Stimulated activated CD8-positive, alpha-beta memory T cell treated with anti-CD3 and anti-CD28 coated beads, Interleukin-2, amount 100 ng/mL, for 1 hour (primary cell): ENCODE results near the gene CDC42EP4.

Experiments
- DNase-seq, 2 donors: peaks; one replicate each; pipeline ENCODE4 v3.0.0-alpha.2; 2020; ENCODE audit warnings: low read depth in 2 of 2

Gene CDC42EP4

DNA sequence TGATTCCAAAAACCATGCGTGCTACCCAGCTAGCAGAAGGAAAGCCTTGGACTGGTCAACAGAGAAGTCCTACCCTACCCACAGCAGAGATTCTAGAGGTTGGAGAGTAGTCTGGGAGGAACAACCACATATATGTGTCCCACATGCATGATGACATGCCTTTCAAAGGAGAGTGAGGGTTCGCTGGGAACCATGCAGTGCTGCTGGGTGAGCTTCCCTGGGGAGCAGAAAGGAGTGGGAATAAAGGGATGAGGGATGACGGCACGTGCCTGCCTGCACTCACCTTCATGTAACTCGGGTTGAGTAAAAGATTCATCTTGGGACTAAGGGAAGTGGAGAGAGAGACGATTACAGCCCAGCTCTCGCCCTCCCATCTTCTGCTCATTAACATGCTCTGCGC, 59.9 kb downstream of the CDC42EP4 start:
- DNase-seq = no peak

- DNase-seq = no peak
These were observed 60.8 kb downstream of the CDC42EP4 start for GRCh38 chr17:73250851-73251640.

DNA sequence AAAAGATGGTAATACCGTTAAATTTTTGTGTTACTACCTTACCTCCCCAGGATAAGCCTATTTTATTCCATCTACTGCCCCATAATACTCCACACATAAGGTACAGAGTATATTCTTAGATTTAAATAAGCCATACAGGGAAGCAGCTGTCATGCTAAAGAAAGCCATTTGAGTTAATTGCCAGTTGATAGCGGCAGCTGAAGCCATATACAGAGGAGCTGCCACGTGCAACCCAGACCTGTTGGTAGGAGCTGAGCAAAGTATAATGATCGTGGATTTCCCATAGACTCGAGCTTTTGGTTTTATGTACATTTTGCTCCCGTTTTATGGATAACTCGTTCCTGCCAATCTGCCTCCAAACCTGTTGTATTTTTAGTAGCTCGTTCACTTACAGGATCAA, 62.1 kb downstream of the CDC42EP4 start:
- DNase-seq = no peak

DNA sequence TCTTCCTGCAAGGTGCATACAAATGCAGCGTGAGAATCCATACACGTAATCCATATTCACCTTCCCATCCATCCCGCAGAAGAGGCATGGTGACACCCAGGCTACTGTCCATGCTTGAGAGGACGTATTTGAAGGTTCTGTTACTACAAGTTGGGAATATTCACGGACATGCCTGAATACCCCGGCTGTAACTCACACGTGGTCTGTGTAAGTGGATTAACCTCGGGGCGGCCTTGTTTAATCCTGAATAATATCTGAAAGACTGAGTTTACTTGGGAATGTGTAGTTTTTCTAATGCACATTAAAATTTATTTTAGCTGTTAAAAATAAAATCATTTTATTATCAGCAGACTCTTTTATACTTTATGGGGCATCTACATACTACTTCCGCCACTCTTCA, 63.3 kb downstream of the CDC42EP4 start:
- no peak for DNase-seq

GRCh38 chr17:73247726-73248125, 64.1 kb downstream of the CDC42EP4 start:
- no peak for DNase-seq

GRCh38 chr17:73240561-73240960, 71.2 kb downstream of the CDC42EP4 start:
- DNase-seq = no peak

DNA sequence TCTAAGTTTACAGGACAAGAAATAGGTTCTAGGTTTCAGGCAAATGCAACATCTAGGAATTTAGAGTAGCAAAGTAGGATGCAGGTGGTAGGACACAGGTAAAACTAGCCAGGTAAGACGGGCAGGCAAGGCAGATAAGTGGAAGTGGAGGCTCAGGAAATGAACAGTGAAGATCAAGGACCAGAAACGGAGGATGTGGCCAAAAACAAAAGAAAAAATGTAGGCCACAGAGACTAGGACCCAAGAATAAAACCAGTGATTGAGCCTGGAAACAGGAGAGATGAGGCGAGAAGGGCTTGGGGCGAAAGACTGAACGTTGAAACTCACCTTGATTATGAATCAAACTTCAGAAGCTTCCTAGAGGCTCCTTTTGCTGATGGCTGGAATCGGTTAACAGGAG, 74.1 kb downstream of the CDC42EP4 start:
- DNase-seq = no peak

GRCh38 chr17:73234736-73235135, 77.1 kb downstream of the CDC42EP4 start:
- DNase-seq = no peak
